HepG2 (cell line): ENCODE results near the gene FABP6. TPM values are rescaled to one million over a fixed set of nuclear protein-coding genes. Genes with fewer than 3 reads are reported as not detected.

ENCODE experiments used
- ATAC-seq: fragments of 200-7000 bp; cut with Tn5 transposase; 3 replicates; pipeline ENCODE4 v1.9.1; 2020; ENCODE audit warnings: mild to moderate bottlenecking, moderate library complexity
- BruUV-seq: library from RNA; stranded (reverse); fragments of 400-500 nt; replicated peaks from 2 replicates; lab custom pipeline; 2021; lab: Mats Ljungman, UMichigan
- CTCF ChIA-PET: fragments of 300-600 bp; formaldehyde crosslinking; extraction: SDS; loops from one replicate; lab custom pipeline; 2021; ENCODE audit warnings: low total read pairs, inconsistent platforms, low intra/inter-chr PET ratio; lab: Yijun Ruan, JAX
- POLR2A ChIA-PET: fragments of 350-600 bp; sonication (Branson Sonifier 250); formaldehyde crosslinking; loops from one replicate; lab custom pipeline; 2020; ENCODE audit warnings: antibody characterized with exemption, inconsistent platforms; lab: Yijun Ruan, JAX
- DNase-seq: peaks from one replicate; pipeline ENCODE4 v3.0.0-alpha.2; 2015; ENCODE audit warnings: low spot score
- FAIRE-seq: peaks from 3 replicates; lab custom pipeline; 2011; peaks lifted over from hg19 to GRCh38; lab: Jason Lieb, UNC
- H2AFZ ChIP-seq: one replicate; pipeline ENCODE4 v1.6.1; 2011; ENCODE audit warnings: low read length, inconsistent platforms
- H3K27ac ChIP-seq: fragments of 300-600 bp; 3 replicates; pipeline ENCODE4 v1.8.0; 2011; ENCODE audit warnings: mixed run types, mild to moderate bottlenecking, mixed read lengths, low read length, inconsistent platforms; ENCODE audit not compliant: insufficient read depth; ENCODE audit errors: extremely low read length
- H3K27me3 ChIP-seq, 2 experiments: fragments of 200-600 bp in 1 of 2; 2 replicates in 1 of 2; 3 replicates in 1 of 2; pipeline versions ENCODE4 v1.6.0 to v1.8.0; 2011; ENCODE audit warnings: low read length in 2 of 2, mild to moderate bottlenecking in 2 of 2, moderate library complexity in 2 of 2, inconsistent platforms in 1 of 2; ENCODE audit not compliant: insufficient read depth in 2 of 2, control insufficient read depth in 1 of 2
- H3K36me3 ChIP-seq, 2 experiments: fragments of 200-600 bp in 1 of 2; replicated peaks in 1 of 2; 2 replicates in 1 of 2; 3 replicates in 1 of 2; pipeline versions ENCODE4 v1.5.1 to v1.8.0; 2011; ENCODE audit warnings: low read length in 2 of 2, inconsistent platforms in 1 of 2; ENCODE audit not compliant: insufficient read depth in 2 of 2, control insufficient read depth in 1 of 2
- H3K4me1 ChIP-seq: 2 replicates; pipeline ENCODE4 v1.5.1; 2012; ENCODE audit warnings: low read length, inconsistent platforms; ENCODE audit not compliant: insufficient read depth
- H3K4me2 ChIP-seq: 2 replicates; pipeline ENCODE4 v1.6.0; 2011; ENCODE audit warnings: low read depth, low read length, inconsistent platforms
- H3K4me3 ChIP-seq, 3 experiments: fragments of 200-600 bp in 1 of 3; sonication (generic), shearing (Covaris generic) in 1 of 3; replicated peaks in 1 of 3; 2 replicates each; pipeline ENCODE4 v1.5.1; 2011 to 2016; ENCODE audit warnings: low read length in 3 of 3, inconsistent platforms in 2 of 3, low read depth in 2 of 3, mild to moderate bottlenecking in 2 of 3, control low read depth in 1 of 3, mixed read lengths in 1 of 3; ENCODE audit not compliant: insufficient read depth in 1 of 3
- H3K79me2 ChIP-seq: one replicate; pipeline ENCODE4 v1.6.1; 2011; ENCODE audit warnings: low read length, inconsistent platforms; ENCODE audit not compliant: insufficient read depth
- H3K9ac ChIP-seq: 2 replicates; pipeline ENCODE4 v1.6.0; 2011; ENCODE audit warnings: mild to moderate bottlenecking, low read depth, low read length, inconsistent platforms; ENCODE audit not compliant: insufficient read depth
- H3K9me3 ChIP-seq: 2 replicates; pipeline ENCODE4 v1.5.1; 2012; ENCODE audit warnings: mild to moderate bottlenecking, low read length
- H4K20me1 ChIP-seq: 2 replicates; pipeline ENCODE4 v1.6.0; 2011; ENCODE audit warnings: inconsistent platforms, mild to moderate bottlenecking, low read length, moderate library complexity; ENCODE audit not compliant: insufficient read depth
- ATF3 ChIP-seq: sonication (generic); formaldehyde crosslinking; IDR thresholded peaks from 2 replicates; pipeline ENCODE4 v1.4.0; 2020; ENCODE audit warnings: missing genetic modification reagents
- EED ChIP-seq: sonication (generic); formaldehyde crosslinking; IDR thresholded peaks from 2 replicates; pipeline ENCODE4 v1.5.0; 2020; ENCODE audit warnings: mild to moderate bottlenecking, missing genetic modification reagents
- HDAC1 ChIP-seq: sonication (generic); formaldehyde crosslinking; IDR thresholded peaks from 2 replicates; pipeline ENCODE4 v1.5.1; 2020; ENCODE audit warnings: mild to moderate bottlenecking, missing genetic modification reagents
- JUN ChIP-seq: sonication (generic); formaldehyde crosslinking; IDR thresholded peaks from 2 replicates; pipeline ENCODE4 v1.4.0; 2020; ENCODE audit warnings: mild to moderate bottlenecking, missing genetic modification reagents
- SAFB2 ChIP-seq: sonication (generic); formaldehyde crosslinking; IDR thresholded peaks from 2 replicates; pipeline ENCODE4 v1.5.1; 2020; ENCODE audit warnings: missing genetic modification reagents, low read depth, mild to moderate bottlenecking, borderline replicate concordance
- TEAD2 ChIP-seq: sonication (generic); formaldehyde crosslinking; IDR thresholded peaks from 2 replicates; pipeline ENCODE4 v1.9.0; 2021; ENCODE audit warnings: missing genetic modification reagents
- ZNF652 ChIP-seq: IDR thresholded peaks from 2 replicates; pipeline ENCODE4 v1.6.1; 2016; ENCODE audit warnings: low read depth, borderline replicate concordance
- ZNF691 ChIP-seq: sonication (generic); formaldehyde crosslinking; IDR thresholded peaks from 2 replicates; pipeline ENCODE4 v1.4.0; 2020; ENCODE audit warnings: missing genetic modification reagents, low read depth, mild to moderate bottlenecking, borderline replicate concordance
- WGBS: methylation state at CpG from one replicate; pipeline ENCODE4 v1.1.6; 2017; ENCODE audit warnings: low lambda C conversion rate; 5-methylcytosine and 5-hydroxymethylcytosine counted together
- in situ Hi-C: cut with HindIII; loops from 2 replicates; pipeline ENCODE4 v1.10.0; 2017; ENCODE audit warnings: low pct_unique_long_range_greater_than_20kb; ENCODE audit not compliant: extremely low pct_ligation_motif_present
- intact Hi-C: fragments of 100-400 bp; cut with micrococcal nuclease; formaldehyde crosslinking; loops from one replicate; pipeline ENCODE4 v1.10.0; 2022; ENCODE audit not compliant: unreplicated experiment
- polyA plus RNA-seq, 8 experiments: library from polyadenylated mRNA; depleted of rRNA in 3 of 8; stranded (reverse) in 7 of 8; unstranded in 1 of 8; fragments of >200 nt; fragmentation: Illumina TruSeq in 4 of 8; extraction: Trizol in 4 of 8; gene quantifications; 2 replicates each; pipeline versions ENCODE4 v1.2.1 to v1.2.3, GENCODE V29; 2011 to 2016; ENCODE audit warnings: low read depth in 4 of 8, missing spikeins in 1 of 8, mixed read lengths in 1 of 8; ENCODE audit not compliant: insufficient read depth in 1 of 8
- total RNA-seq, 5 experiments: library from RNA; depleted of rRNA; stranded (reverse); fragments of >200 nt; fragmentation: Illumina TruSeq; extraction: Trizol; gene quantifications; 2 replicates each; pipeline ENCODE4 v1.2.3, GENCODE V29; 2016; ENCODE audit warnings: low read depth in 1 of 5

Gene FABP6
- total and polyA plus RNA-seq, 2 of the 13 experiments (the other 11 are each of a cell fraction or from before 2014, with no cell fraction given), result 0.13 TPM; not detected in 1

- ChIA-PET CTCF (interaction anchor here (1.3 to 2.3 kb wide), 3 partner anchors 146 to 192 kb away, joined by 3 to 46 read pairs (median 12); no protein-coding TSS in a partner anchor), POLR2A (no interaction called here)
- H3K27ac ChIP-seq, result no peak overlapping the region
- FAIRE-seq (no peak), DNase-seq (no peak), ATAC-seq (peak; percentile 48)
- H3K4me2 ChIP-seq, result peak overlapping the region; percentile 73
- peak overlapping the region in 1 of 3 experiments; percentile 8; a peak in 1 of 6 replicates for H3K4me3 ChIP-seq
- H4K20me1 ChIP-seq, result no peaks in the 10 kb centered on the region
- peaks cover 3 to 11% of the 10 kb centered on the region in 2 experiments; a peak in 3 of 5 replicates for H3K27me3 ChIP-seq
- intact Hi-C loops (loop anchor here (1.0 to 5.0 kb wide), 2 partner anchors 146 to 177 kb away; no protein-coding TSS in a partner anchor), in situ Hi-C loops (loop anchor here (5.0 kb wide), 1 partner anchor 148 kb away; no protein-coding TSS in a partner anchor)
- H3K79me2 ChIP-seq, result no peaks in the 10 kb centered on the region
- no peaks in the 10 kb centered on the region for H3K36me3 ChIP-seq
- no peak overlapping the region for H2AFZ ChIP-seq
- WGBS, result 0% methylated on average over 4 of the region's 8 CpGs
- no peaks in the 10 kb centered on the region for H3K9me3 ChIP-seq
- H3K4me1 ChIP-seq, result peaks cover 13% of the 10 kb centered on the region; the same call in 1 of the 2 replicates
- TF ChIP-seq ATF3 (no peak), HDAC1 (CRISPR knock-in tag) (peak; percentile 40; the same call in 1 of the 2 replicates), JUN (no peak), SAFB2 (0 out of 2 replicates have a peak, but pooled peaks have one; percentile 33), ZNF691 (no peak), ZNF652 (CRISPR knock-in tag) (no peak), EED (0 out of 2 replicates have a peak, but pooled peaks have one; percentile 40), TEAD2 (CRISPR knock-in tag) (no peak)
- no TSS peak for BruUV-seq
- H3K9ac ChIP-seq, result no peak overlapping the region
Measured at GRCh38 chr5:160198841-160199409, 30.4 kb upstream of the FABP6 start.
